ENCODE data around the gene RORC.

The RORC gene

DNA sequence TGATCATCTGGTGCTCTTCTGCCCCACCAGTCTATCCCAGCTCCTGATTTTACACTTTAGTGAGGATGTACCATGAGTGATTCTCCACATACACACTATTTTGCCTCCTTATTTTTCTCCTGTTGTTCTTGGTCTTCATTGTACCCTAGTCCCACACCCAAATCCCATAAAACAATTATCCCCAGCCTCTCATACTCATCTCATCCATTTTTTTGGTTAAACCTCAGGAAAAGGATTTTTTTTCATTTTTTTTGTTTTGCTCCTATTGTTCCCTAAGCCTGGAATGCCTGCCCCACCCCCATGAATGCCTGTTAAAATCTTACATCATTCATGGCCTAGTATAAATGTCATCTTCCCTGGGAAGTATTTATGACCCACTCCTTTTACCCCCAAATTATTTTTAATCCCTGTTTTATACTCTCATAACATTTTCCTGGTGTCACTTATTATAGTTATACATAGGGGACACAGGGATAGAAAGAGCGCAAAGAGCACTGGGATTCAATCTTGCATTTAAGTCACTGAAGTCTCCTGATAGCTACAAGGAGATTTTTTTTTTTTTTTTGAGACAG, 21.5 kb downstream of the RORC start:
- no peak for DNase-seq
- Histone ChIP-seq H2AFZ (ENCODE audit: low read length) (no peak overlapping the region), H3K79me2 (ENCODE audit: low read length) (no peaks in the 10 kb centered on the region), H3K4me3 (ENCODE audit: low read length) (no peak overlapping the region), H3F3A (ENCODE audit: insufficient read depth, low read length) (no peaks in the 10 kb centered on the region), H3K36me3 (replicated peaks; ENCODE audit: insufficient read depth, low read length) (no peaks in the 10 kb centered on the region), H3K9me3 (replicated peaks; ENCODE audit: insufficient read depth, low read length) (no peaks in the 10 kb centered on the region), H3K4me2 (ENCODE audit: low read depth, low read length) (no peak overlapping the region), H3K27ac (ENCODE audit: low read length) (no peak overlapping the region), H3K9me2 (replicated peaks; ENCODE audit: insufficient read depth, low read length) (no peaks in the 10 kb centered on the region), H3K27me3 (replicated peaks; ENCODE audit: insufficient read depth, low read length) (no peaks in the 10 kb centered on the region), H3K9ac (ENCODE audit: low read length) (no peak overlapping the region), H3K4me1 (ENCODE audit: low read length) (peaks cover 8% of the 10 kb centered on the region), H4K20me1 (ENCODE audit: insufficient read depth, low read length) (no peaks in the 10 kb centered on the region)
- TF ChIP-seq EZH2 (optimal IDR thresholded peaks at IDR 0.05; ENCODE audit: low read depth, low read length), result no peak
- TF ChIP-seq CTCF (IDR thresholded peaks at IDR 0.05; ENCODE audit: low read length), result no peak
- no peak for TF ChIP-seq EZH2phosphoT487 (IDR thresholded peaks at IDR 0.05; ENCODE audit: low read length)

- Histone ChIP-seq H3K4me1 (ENCODE audit: low read length) (peaks cover 1% of the 10 kb centered on the region; the same call in 1 of the 2 replicates), H4K20me1 (ENCODE audit: insufficient read depth, low read length) (no peaks in the 10 kb centered on the region), H3K27ac (ENCODE audit: low read length) (no peak overlapping the region), H3K4me3 (ENCODE audit: low read length) (no peak overlapping the region), H3K9ac (ENCODE audit: low read length) (no peak overlapping the region), H3K27me3 (replicated peaks; ENCODE audit: insufficient read depth, low read length) (no peaks in the 10 kb centered on the region), H3K36me3 (replicated peaks; ENCODE audit: insufficient read depth, low read length) (no peaks in the 10 kb centered on the region), H2AFZ (ENCODE audit: low read length) (no peak overlapping the region), H3K4me2 (ENCODE audit: low read depth, low read length) (no peak overlapping the region), H3K9me3 (replicated peaks; ENCODE audit: insufficient read depth, low read length) (no peaks in the 10 kb centered on the region), H3F3A (ENCODE audit: insufficient read depth, low read length) (no peaks in the 10 kb centered on the region), H3K9me2 (replicated peaks; ENCODE audit: insufficient read depth, low read length) (no peaks in the 10 kb centered on the region), H3K79me2 (ENCODE audit: low read length) (no peaks in the 10 kb centered on the region)
- no peak for DNase-seq
- no peak for TF ChIP-seq EZH2phosphoT487 (IDR thresholded peaks at IDR 0.05; ENCODE audit: low read length)
- TF ChIP-seq EZH2 (optimal IDR thresholded peaks at IDR 0.05; ENCODE audit: low read depth, low read length), result no peak
- no peak for TF ChIP-seq CTCF (IDR thresholded peaks at IDR 0.05; ENCODE audit: low read length)
These were observed 22.2 kb downstream of the RORC start for GRCh38 chr1:151809290-151809984.

GRCh38 chr1:151807766-151808165, 23.8 kb downstream of the RORC start:
- Histone ChIP-seq H3K9me3 (replicated peaks; ENCODE audit: insufficient read depth, low read length) (no peaks in the 10 kb centered on the region), H3K4me1 (ENCODE audit: low read length) (no peaks in the 10 kb centered on the region), H3K9ac (ENCODE audit: low read length) (no peak overlapping the region), H3K9me2 (replicated peaks; ENCODE audit: insufficient read depth, low read length) (no peaks in the 10 kb centered on the region), H3K4me2 (ENCODE audit: low read depth, low read length) (no peak overlapping the region), H3K79me2 (ENCODE audit: low read length) (no peaks in the 10 kb centered on the region), H3F3A (ENCODE audit: insufficient read depth, low read length) (no peaks in the 10 kb centered on the region), H2AFZ (ENCODE audit: low read length) (no peak overlapping the region), H4K20me1 (ENCODE audit: insufficient read depth, low read length) (no peaks in the 10 kb centered on the region), H3K27ac (ENCODE audit: low read length) (no peak overlapping the region), H3K4me3 (ENCODE audit: low read length) (no peak overlapping the region), H3K27me3 (replicated peaks; ENCODE audit: insufficient read depth, low read length) (no peaks in the 10 kb centered on the region), H3K36me3 (replicated peaks; ENCODE audit: insufficient read depth, low read length) (no peaks in the 10 kb centered on the region)
- no peak for TF ChIP-seq CTCF (IDR thresholded peaks at IDR 0.05; ENCODE audit: low read length)
- no peak for DNase-seq

Data from MM.1S (cell line).